ENCODE results near the gene SCFD1.

GRCh38 chr14:30625533-30625932 is 3.4 kb downstream of the SCFD1 start:
- TF ChIP-seq CTCF (IDR thresholded peaks at IDR 0.05): no peak
- no peak for TF ChIP-seq POLR2A (IDR thresholded peaks at IDR 0.05)

Measured in right lobe of liver (tissue), 4 donors.